Loucy (cell line): ENCODE data around the gene TMTC4.

Experiments
- H2AFZ ChIP-seq: fragments of 200-600 bp; sonication (generic); 2 replicates; pipeline ENCODE4 v1.6.0; 2016; ENCODE audit warnings: antibody characterized with exemption, mild to moderate bottlenecking, low read length, moderate library complexity
- H3F3A ChIP-seq: fragments of 200-600 bp; 2 replicates; pipeline ENCODE4 v1.6.0; 2016; ENCODE audit warnings: antibody characterized with exemption, low read depth, mild to moderate bottlenecking
- H3K27me3 ChIP-seq: fragments of 200-600 bp; sonication (generic); 2 replicates; pipeline ENCODE4 v1.6.1; 2014; ENCODE audit warnings: low read length, mild to moderate bottlenecking; ENCODE audit not compliant: insufficient read depth, poor library complexity, severe bottlenecking
- H3K36me3 ChIP-seq: fragments of 200-600 bp; sonication (generic); 2 replicates; pipeline ENCODE4 v1.6.1; 2016; ENCODE audit warnings: low read length; ENCODE audit not compliant: insufficient read depth
- H3K4me1 ChIP-seq: fragments of 200-600 bp; sonication (generic); 2 replicates; pipeline ENCODE4 v1.5.1; 2014; ENCODE audit warnings: low read length, mild to moderate bottlenecking; ENCODE audit not compliant: insufficient read depth, poor library complexity, severe bottlenecking
- H3K4me2 ChIP-seq: fragments of 200-600 bp; sonication (generic); 2 replicates; pipeline ENCODE4 v1.6.0; 2014; ENCODE audit warnings: antibody characterized with exemption, low read length, low read depth, mild to moderate bottlenecking; ENCODE audit not compliant: poor library complexity, severe bottlenecking
- H3K4me3 ChIP-seq: fragments of 200-600 bp; sonication (generic); 2 replicates; pipeline ENCODE4 v1.5.1; 2014; ENCODE audit warnings: low read length, mild to moderate bottlenecking, mixed read lengths; ENCODE audit not compliant: poor library complexity, severe bottlenecking
- H3K79me2 ChIP-seq: fragments of 200-600 bp; sonication (generic); 2 replicates; pipeline ENCODE4 v1.6.1; 2014; ENCODE audit warnings: low read length; ENCODE audit not compliant: insufficient read depth
- H3K9ac ChIP-seq: fragments of 200-600 bp; sonication (generic); 2 replicates; pipeline ENCODE4 v1.6.0; 2014; ENCODE audit warnings: mild to moderate bottlenecking, low read depth, low read length, moderate library complexity; ENCODE audit not compliant: poor library complexity, severe bottlenecking
- H3K9me2 ChIP-seq: fragments of 200-600 bp; sonication (generic); replicated peaks from 2 replicates; pipeline ENCODE4 v1.6.1; 2016; ENCODE audit warnings: low read depth, low read length, mixed read lengths
- H3K9me3 ChIP-seq: fragments of 200-600 bp; sonication (generic); 2 replicates; pipeline ENCODE4 v1.6.1; 2014; ENCODE audit warnings: mild to moderate bottlenecking, antibody characterized with exemption, low read length, low read depth; ENCODE audit not compliant: insufficient read depth
- H4K20me1 ChIP-seq: fragments of 200-600 bp; sonication (generic); 2 replicates; pipeline ENCODE4 v1.6.0; 2014; ENCODE audit warnings: antibody characterized with exemption, low read length, mild to moderate bottlenecking; ENCODE audit not compliant: insufficient read depth, poor library complexity, severe bottlenecking
- CTCF ChIP-seq: fragments of 200-600 bp; sonication (generic); conservative IDR thresholded peaks from 2 replicates; pipeline ENCODE4 v1.5.1; 2014; ENCODE audit warnings: mild to moderate bottlenecking, antibody characterized with exemption, low read length
- EZH2phosphoT487 ChIP-seq: fragments of 200-600 bp; IDR thresholded peaks from 2 replicates; pipeline ENCODE4 v1.6.1; 2018; ENCODE audit warnings: antibody characterized with exemption, mild to moderate bottlenecking, moderate library complexity, borderline replicate concordance

TMTC4 gene

GRCh38 chr13:100645382-100645781 is 29.2 kb downstream of the TMTC4 start:
- no peaks in the 10 kb centered on the region for H4K20me1 ChIP-seq
- no peaks in the 10 kb centered on the region for H3F3A ChIP-seq
- no peak for TF ChIP-seq EZH2phosphoT487
- no peak for TF ChIP-seq CTCF
- no peaks in the 10 kb centered on the region for H3K4me1 ChIP-seq
- H3K79me2 ChIP-seq: no peaks in the 10 kb centered on the region
- H3K9me2 ChIP-seq: no peaks in the 10 kb centered on the region
- no peak overlapping the region for H3K9ac ChIP-seq
- no peaks in the 10 kb centered on the region for H3K27me3 ChIP-seq
- peaks cover 18% of the 10 kb centered on the region; the same call in 1 of the 2 replicates for H3K36me3 ChIP-seq
- H3K4me3 ChIP-seq: no peak overlapping the region
- no peaks in the 10 kb centered on the region for H3K9me3 ChIP-seq
- H2AFZ ChIP-seq: no peak overlapping the region
- no peak overlapping the region for H3K4me2 ChIP-seq

GRCh38 chr13:100644371-100644770 is 30.2 kb downstream of the TMTC4 start:
- Histone ChIP-seq H3K9me3 (no peaks in the 10 kb centered on the region), H3F3A (no peaks in the 10 kb centered on the region), H3K27me3 (no peaks in the 10 kb centered on the region), H3K4me1 (no peaks in the 10 kb centered on the region), H3K36me3 (peaks cover 18% of the 10 kb centered on the region; the same call in 1 of the 2 replicates), H3K4me3 (no peak overlapping the region), H3K4me2 (no peak overlapping the region), H4K20me1 (no peaks in the 10 kb centered on the region), H2AFZ (no peak overlapping the region), H3K79me2 (no peaks in the 10 kb centered on the region), H3K9ac (no peak overlapping the region), H3K9me2 (no peaks in the 10 kb centered on the region)
- TF ChIP-seq EZH2phosphoT487: no peak
- TF ChIP-seq CTCF: no peak

GRCh38 chr13:100637796-100638195 is 36.8 kb downstream of the TMTC4 start:
- no peak overlapping the region for H3K9ac ChIP-seq
- no peak for TF ChIP-seq EZH2phosphoT487
- TF ChIP-seq CTCF: no peak
- H3K27me3 ChIP-seq: no peaks in the 10 kb centered on the region
- no peak overlapping the region for H2AFZ ChIP-seq
- H3K36me3 ChIP-seq: peaks cover 62% of the 10 kb centered on the region
- no peaks in the 10 kb centered on the region for H3K9me2 ChIP-seq
- no peak overlapping the region for H3K4me2 ChIP-seq
- no peak overlapping the region for H3K4me3 ChIP-seq
- H4K20me1 ChIP-seq: no peaks in the 10 kb centered on the region
- H3F3A ChIP-seq: no peaks in the 10 kb centered on the region
- no peaks in the 10 kb centered on the region for H3K4me1 ChIP-seq
- no peaks in the 10 kb centered on the region for H3K9me3 ChIP-seq
- H3K79me2 ChIP-seq: no peaks in the 10 kb centered on the region
